Measurements from ENCODE around the gene NPEPL1.

NPEPL1 gene

DNA sequence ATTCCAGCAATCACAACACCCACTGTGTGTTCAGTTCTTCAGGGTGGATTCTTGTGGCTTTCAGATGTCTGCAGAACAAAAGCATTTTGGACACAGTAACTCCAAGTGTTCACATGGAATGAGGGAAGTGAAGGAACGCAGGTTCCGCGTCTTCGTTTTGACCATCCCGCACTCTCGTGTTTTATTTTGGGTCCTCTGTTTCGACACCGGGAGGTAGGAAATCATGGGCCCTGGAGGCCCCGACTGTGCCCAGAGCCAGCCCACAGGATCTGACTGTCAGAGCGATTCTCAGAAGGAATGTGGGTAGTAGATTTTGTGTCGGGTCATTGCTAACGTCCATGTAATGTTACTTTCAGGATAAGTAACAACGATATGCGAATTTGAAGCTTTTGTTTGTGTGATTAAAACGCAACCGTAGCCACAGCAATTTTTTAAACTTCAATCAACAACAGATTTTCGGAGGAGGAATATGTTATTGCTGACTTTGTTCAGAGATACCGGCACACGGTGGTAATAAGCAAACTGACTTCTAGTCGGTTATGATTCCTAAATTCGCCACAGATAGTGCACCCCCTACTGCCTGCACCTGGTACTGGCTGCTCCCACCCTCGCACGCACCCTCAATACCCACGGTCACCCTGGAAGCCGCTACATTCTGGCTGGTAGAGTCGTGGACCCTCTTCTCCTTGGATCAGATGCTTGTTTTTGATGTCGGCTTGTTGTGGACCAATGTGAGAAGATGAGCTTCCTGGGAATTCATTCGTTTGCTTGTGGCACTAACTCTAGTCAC, 10.5 kb downstream of the NPEPL1 start:
- DNase-seq = peak in 1 of 2 experiments; percentile 17

DNA sequence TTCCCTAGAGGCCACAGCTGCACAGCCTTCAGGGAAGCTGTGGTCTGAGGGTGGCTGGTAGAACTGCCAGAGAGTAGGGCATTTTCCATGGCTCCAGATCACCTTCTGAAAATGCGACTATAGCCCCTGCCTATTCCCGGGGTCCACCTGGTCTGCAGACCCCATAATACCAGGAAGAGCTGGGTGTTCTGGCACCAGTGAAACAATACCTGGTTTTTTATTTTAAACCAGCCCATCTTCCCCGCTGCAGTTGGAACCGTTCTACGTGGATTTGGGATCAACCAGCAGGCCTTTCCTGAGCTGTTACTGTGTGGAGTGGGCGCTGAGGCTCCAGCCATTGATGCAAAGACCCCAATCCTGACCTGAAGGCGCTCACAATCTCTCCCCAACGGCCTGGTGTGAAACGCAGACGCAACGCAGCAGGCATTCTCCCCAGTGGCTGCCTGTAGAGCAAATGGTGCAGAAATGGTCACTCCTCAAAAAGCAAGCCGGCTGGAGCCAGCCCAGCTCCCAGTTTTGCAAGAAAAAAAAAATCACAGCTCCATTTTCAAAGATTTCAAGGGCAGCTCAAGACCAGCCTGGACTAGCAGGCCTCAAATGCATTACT, 11.3 kb downstream of the NPEPL1 start:
- DNase-seq = no peak

DNA sequence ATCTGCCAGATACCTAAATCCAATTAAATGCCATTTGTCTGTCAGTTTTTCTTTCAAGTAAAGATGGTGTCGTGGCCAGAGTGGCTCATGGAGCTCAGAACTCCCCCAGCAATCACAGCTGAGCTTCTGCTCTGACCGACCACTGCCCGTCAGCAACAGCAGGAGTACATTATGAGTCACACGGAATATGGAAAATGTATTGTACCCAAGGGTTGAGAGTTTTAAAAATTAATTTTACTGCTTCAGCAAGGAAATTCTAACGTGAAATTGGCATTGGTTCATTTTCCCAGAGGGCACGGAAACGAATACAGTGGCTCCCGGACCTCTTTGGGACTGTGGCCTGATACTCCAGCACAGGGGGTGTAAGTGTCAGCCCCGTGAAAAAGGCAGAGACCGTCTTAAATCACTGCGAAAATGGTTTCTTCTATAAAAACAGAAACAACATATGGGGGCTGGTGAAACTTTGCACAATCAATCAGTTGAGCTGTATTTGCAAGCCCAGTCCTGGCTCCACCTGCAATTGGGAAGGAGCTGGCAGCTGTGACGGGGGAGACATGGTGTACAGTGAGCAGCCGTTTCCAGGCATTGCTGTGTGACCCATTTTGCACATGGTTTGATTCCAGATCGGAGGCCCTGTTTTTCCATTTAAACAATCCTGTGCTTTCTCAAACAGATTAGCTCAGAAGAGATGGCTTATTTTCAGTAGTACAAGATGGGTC, 12.8 kb downstream of the NPEPL1 start:
- no peak for DNase-seq

DNA sequence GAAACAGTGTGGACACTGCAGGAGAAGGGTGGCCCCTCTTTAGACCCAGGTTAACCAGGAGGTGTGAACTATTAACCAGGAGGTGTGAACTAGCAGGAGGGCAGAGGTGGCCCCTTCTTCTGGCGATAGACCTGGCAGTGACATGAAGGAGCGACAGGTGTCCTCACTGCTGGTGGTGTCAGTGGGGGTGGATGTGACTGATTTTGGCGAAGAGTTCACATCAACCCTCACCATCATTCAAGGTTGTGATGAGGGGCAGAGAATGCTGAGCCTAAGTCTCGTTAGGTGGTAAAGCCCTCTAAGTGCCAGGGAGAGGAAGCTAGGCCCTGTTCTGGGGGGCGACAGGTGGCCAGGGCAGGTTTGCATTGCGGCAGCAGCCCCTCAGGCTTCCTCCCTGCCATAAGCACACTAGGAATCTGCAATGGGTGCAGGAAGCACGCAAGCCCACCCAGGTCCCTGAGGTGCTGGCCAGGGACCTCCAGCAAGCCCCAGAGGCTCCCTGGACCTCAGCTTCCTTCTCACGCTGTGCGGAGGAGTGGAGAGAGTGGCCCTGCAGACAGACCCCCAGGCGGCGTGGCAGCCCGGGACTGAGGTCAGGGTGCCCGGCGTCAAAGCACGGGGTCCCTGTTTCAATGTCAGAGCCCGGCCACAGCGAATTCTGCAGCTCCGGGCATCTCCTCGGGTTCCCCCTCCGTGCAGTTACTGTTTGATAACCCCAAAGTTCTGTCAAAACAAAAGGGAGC, 13.7 kb downstream of the NPEPL1 start:
- no peak for DNase-seq

DNA sequence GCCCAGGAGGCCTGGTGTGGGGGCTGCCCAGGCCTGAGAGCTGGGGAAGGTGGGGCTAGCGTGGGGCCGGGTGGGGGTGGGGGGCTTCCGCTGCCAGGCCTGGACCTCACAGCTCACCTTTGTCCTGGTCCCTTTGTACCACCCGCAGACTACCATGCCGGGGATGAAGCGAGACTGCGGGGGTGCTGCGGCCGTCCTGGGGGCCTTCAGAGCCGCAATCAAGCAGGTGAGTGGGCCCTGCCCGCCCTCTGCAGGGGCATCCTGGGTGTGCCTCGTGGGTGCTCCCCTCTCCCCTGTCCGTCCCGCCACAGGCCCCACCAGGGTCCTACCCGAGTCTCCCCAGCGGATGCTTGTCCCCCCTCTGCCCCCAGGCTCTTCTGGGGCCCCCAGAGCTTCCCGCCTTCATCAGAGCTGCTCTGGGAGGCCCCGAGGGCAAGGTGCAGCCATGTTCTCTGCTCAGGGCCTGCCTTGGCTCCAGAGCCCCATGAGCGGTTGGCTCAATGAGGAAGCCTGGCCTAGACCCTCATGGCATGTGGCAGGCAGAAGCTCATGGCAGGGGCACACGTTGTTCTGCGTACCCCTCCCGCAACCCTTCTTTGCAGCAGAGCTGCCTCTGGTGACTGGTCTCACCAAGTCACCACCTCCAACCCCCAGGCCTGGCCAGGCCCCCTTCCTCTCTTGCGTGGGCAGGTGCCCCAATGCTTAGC, 14.5 kb downstream of the NPEPL1 start:
- no peak for DNase-seq

DNA sequence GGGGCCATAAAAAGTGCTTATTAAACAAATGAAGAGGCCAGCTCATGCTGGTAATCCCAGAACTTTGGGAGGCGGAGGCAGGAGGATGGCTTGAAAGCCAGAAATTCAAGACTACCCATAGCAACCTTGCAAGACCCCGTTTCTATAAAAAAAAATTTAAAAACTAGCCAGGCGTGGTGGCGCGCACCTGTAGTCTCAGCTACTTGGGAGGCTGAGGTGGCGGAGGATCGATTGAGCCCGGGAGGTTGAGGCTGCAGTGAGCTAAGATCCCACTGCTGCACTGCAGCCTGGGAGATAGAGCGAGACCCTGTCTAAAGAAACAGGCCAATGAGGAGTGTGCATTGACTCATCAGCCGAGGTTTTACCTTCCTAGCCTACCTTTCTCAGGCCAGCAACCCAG, 15.2 kb downstream of the NPEPL1 start:
- DNase-seq = no peak

DNA sequence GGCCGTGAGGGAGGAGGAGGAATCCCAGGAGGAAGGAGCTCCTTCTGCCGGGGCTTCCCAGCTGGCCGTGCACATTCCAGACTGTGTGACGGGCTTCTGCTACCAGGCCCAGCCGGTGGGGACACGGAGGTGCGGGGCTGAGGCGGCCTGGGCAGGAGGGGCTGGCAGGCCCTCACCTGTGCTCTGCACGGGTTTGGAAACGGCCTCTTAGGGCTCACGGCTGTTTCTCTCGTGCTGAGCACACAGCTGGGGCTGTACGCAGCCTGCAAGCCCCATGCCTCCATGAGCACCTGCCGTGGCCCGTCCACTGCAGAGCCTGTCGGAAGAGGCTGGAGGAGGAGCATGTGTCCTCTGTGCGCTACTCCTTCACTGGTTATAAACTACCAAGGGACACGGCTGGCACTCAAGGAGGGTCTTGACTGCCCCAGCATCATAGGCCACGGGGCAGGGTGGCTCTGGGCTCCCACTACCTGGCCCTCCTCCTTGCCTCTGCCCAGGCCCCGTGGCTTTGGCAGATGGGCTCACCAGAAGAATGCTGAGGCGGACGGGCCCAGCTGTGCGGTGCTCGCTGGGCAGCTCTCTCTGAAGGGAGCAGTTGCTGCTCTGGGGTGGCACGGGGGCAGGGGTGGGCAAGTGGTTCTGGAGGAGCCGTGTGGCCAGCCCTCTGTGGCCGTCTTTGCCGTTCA, 15.8 kb downstream of the NPEPL1 start:
- DNase-seq = no peak

DNA sequence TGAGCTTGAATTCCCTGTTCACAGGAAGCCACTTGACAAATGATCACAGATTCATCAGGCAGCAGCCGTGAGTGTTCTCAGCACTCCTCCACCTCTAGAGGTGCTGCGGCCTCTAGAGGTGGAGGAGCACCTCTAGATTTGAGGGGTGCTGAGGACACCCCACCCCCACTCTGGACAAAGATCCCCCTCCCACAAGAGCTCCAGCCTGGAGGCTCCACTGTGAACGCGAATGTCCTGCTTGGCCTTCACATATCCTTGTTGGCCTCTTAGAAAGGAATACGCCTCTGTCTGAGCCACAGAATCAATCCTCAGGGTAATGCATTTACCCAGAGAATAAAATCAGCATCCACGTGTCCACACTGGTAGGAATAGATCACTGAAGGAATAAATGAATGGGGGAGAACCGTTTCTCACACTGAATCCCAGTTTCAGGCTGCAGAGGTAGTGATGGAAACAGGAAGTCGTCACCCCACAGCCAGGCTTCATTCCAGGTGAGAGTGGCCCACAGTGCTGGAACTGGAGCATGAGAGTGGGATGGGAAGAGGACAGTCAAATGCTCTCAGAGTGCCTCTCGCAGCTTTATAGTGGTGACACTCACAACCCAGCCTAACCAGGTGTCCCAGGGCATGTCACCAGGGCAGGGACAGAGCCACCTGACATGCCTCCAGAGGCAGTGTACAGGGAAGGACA, 16.6 kb downstream of the NPEPL1 start:
- no peak for DNase-seq

DNA sequence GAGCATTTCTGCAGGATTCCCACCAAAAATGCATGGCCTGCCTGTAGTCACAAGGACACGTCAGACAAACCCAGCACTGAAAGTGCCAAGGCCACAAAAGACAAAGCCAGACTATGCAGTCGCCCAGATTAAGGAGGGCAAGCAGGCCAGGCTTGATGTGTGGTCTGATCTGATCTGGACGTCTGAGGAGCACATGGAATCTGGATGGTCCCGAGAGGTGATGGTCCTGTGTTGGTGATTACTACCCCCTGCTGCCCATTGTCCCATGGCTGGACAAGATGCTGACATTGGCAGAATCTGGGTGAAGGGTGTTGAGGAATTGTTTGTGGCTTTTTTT, 17.1 kb downstream of the NPEPL1 start:
- DNase-seq = no peak

DNA sequence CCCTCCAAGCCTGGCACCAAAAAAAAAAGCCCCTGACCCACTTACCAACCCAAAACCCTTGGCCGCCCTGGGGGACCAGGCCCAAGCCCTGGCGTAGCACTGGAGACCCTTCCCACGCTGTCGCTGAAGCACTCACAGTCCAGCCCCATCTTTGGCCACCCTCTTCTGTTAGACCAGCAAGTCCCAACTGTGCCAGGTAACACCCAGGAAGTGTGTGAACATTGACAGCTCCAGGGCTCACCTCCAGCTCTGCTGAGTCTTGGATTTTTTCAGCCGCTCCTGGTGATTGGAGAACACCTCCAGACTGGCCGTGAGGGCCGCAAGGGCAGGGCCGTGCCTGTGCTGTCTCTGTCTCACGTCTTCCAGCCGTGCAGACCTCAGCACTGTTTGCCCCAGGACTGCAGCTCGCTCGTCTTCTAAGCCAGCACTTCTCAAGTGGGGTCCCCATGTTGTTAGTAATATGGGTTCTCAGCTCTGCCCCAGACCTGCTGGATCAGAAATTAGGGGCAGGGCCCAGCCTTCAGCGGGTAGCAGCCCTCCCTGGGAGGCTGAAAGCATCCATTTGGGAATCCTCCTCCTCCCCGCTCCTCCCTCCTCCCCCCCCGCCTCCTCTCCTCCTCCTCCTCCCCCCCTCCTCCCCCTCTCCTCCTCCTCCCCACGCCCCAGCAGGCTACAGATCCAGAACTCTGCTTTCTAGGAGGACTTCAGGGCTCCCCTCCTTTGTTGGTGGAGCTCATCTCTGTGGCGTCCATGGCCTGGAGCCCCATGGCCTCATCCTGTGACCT, 18.1 kb downstream of the NPEPL1 start:
- DNase-seq = no peak

DNA sequence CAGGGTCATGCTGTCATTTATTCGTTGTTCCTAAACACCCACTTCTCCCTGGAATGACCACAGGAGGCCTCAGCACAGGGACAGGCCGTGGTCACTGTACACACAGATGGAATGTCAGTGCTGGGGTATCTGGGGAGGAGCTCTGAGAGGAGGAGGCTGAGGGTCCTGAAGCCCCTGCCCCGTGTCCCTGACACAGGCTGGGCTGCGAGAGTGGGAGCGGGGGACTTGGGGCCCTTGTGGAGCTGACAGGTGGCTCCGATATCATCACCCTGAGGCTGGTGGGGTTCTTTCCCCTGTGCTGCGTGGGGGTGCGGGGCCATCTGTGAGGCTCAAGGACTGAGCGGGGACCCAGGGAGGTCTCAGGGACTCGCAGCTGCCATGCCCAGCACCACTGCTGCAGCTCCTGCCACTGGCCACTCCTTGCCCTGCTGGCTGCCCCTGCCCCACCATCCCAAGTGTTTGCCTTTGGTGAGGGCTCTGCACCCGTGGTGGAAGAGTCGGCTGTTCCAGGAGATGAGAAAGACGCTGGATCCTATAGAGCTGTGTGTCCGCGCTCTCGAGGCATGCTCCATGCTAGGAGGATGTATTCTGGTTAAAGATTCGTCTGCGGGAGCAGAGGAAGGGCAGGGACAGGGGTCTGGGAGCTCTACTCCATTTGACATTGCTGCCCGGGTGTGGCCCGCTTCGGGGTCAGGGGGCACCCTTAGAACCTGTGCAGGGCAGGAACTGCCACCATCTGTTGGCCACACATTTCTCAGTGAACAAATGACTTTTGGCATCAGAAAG, 18.9 kb downstream of the NPEPL1 start:
- DNase-seq = no peak

DNA sequence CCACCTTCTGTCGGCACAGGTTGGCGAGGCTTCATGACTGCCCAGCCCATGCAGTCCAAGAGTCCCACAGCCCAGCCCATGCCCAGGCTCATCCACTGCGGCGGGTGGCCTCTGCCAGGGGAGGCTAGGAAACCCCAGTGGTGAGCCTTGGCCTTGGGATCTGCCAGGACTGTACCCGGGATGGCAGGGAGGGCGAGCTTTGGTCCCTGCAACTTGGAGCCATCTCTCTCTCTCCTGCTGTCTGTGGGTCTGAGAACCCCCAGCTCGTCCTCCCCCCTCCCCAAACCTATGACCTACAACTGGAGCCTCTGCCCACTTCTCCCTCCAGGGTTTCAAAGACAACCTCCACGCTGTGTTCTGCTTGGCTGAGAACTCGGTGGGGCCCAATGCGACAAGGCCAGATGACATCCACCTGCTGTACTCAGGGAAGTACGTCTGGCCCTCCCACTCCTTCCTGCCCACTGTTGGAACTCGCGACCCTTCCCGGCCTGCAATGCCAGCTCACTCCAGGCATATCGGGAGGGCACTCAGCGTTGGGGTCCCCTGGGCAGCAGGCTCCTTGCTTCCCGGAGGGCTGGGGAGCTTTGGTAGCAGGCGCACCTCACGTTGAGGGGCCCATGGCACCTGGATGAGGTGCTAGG, 19.7 kb downstream of the NPEPL1 start:
- no peak for DNase-seq

DNA sequence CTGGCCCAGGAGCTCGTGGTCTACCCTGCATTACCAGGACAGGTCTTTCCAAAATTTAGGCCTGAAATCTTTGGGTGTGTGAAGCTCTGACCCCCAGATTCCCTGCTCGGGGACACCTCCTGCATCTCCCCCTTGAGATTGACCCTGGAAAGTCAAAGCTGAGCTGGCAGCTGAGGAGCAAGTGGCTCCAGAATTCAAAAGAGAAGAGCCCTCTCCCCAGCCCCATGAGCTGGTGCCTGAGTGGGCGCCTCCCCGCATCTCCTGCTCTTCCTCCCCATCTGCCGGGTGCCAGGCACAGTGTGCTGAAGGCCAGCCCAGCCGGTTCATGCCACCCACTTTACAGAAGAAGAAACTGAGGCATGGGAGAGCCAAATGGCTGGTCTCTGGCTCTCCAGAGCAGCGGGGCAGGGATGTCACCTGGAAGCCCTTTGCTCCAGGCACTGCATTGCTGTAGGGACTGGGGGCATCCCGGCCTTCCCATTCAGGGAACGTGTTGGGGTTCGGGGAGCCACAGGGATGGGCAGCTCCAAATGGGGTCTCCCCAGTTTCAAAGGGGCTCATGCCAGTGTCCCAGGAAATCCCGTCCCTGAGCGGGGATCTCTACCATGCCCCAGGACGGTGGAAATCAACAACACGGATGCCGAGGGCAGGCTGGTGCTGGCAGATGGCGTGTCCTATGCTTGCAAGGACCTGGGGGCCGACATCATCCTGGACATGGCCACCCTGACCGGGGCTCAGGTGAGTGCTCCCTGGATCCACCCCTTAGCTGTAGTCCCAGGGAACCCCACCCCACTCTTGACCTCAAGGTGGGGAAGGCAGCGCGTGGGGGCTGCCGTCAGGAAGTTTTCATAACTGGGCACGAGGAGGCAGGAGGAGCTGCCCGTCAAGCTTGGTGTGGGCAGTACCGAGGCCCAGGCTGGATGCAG, 20.5 kb downstream of the NPEPL1 start:
- no peak for DNase-seq

DNA sequence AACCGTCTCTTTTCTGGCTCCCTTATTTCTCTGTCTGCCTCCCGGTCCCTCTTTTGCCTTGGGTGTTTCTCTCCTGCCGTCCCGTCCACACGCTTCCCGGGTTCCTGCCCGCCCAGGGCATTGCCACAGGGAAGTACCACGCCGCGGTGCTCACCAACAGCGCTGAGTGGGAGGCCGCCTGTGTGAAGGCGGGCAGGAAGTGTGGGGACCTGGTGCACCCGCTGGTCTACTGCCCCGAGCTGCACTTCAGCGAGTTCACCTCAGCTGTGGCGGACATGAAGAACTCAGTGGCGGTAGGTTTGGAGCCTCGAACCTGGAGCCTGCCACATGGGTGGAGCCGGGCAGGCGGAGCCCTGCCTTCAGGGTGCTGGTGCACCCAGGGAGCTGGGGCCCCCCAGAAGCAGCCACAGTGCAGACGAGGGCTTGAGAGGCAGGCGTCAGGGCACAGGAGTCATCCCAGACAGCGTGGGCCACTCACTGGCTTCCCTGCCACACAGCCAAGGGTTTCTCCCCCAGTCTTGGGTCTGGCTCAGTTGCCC, 21.3 kb downstream of the NPEPL1 start:
- DNase-seq = no peak

DNA sequence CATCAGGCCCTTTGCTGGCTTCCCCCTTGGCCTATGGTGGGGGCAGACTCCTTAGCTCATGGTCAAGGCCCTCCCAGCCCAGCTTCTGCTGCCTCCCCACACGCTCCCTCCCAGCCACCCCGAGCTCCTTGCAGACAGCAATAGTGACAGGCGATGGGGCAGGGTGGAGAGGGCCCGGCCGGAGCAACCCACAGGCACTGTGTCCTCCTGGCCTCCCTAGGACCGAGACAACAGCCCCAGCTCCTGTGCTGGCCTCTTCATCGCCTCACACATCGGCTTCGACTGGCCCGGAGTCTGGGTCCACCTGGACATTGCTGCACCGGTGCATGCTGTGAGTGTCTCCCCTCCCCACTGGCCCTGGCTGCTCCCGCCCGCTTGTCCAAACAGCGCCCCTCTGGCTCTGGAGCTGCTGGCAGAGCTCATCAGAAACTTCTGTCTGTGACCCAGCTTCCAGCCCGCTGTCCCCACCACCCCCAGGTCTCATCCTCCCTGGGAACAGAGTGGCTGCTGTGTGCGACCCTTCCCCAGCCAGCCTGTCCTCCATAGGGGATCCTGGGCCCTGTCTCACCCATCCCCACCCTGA, 21.8 kb downstream of the NPEPL1 start:
- DNase-seq = no peak

DNA sequence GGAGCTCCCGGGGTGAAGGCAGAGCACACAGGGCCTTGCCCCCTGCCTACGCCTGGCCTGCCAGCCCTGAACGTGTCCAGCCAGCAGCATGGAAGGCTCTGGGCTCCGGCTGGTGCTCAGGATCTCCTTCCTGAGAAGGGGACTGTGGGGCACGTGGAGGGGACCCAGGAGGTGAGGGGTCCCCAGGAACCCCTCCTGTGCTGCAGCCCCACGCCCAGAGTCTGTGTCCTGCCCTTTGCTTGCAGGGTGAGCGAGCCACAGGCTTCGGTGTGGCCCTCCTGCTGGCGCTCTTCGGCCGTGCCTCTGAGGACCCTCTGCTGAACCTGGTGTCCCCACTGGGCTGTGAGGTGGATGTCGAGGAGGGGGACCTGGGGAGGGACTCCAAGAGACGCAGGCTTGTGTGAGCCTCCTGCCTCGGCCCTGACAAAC, 22.3 kb downstream of the NPEPL1 start:
- DNase-seq = no peak

DNA sequence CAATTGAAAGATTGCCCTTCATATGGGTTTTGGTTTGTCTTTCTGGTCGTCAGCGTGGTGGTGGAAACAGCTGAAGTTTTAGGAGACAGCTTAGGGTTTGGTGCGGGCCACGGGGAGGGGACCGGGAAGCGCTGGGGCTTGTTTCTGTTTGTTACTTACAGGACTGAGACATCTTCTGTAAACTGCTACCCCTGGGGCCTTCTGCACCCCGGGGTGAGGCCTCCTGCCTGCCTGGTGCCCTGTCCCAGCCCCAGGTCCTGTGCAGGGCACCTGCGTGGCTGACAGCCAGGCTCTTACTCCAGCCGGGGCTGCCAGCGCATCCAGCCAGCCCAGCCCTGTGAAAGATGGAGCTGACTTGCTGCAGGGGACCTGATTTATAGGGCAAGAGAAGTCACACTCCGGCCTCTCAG, 22.8 kb downstream of the NPEPL1 start:
- DNase-seq = no peak

Measured in activated CD4-positive, alpha-beta T cell treated with anti-CD3 and anti-CD28 coated beads, Interleukin-2, amount 50 U/mL, for 48 hours (primary cell).